Gastrocnemius medialis (tissue), 4 donors: ENCODE measurements around the gene CHERP. TPM values are rescaled to one million over a fixed set of nuclear protein-coding genes. Genes with fewer than 3 reads are reported as not detected.
"Not testable (repeated sequence)": the region's sequence is repeated elsewhere in the genome, so short reads cannot be mapped to it uniquely, and the experiment has no call there.

Experiments
- ATAC-seq, 2 donors: fragments of 150-250 bp; one replicate each; pipeline ENCODE4 v1.9.1; 2016
- DNase-seq, 2 donors: peaks; one replicate each; pipeline ENCODE4 v3.0.0-alpha.2; 2019
- H3K27ac ChIP-seq, 4 donors: fragments of 200-600 bp; sonication (generic); 1 replicate in 1 of 4; 2 replicates in 3 of 4; pipeline ENCODE4 v1.5.1; 2016 to 2018; ENCODE audit warnings: mild to moderate bottlenecking in 2 of 4, moderate library complexity in 1 of 4
- H3K27me3 ChIP-seq, 3 donors: fragments of 200-600 bp; sonication (generic) in 2 of 3; 1 replicate in 1 of 3; 2 replicates in 2 of 3; pipeline versions ENCODE4 v1.5.1 to v1.6.0; 2016 to 2019; ENCODE audit warnings: mild to moderate bottlenecking in 1 of 3, moderate library complexity in 1 of 3
- H3K36me3 ChIP-seq, 2 donors: fragments of 200-600 bp; sonication (generic) in 1 of 2; one replicate each; pipeline ENCODE4 v1.5.1; 2017 to 2018
- H3K4me1 ChIP-seq, 2 donors: fragments of 200-600 bp; sonication (generic) in 1 of 2; one replicate each; pipeline ENCODE4 v1.5.1; 2016 to 2017; ENCODE audit warnings: mild to moderate bottlenecking in 2 of 2
- H3K4me3 ChIP-seq, 4 donors: fragments of 200-600 bp; sonication (generic) in 3 of 4; 1 replicate in 1 of 4; 2 replicates in 3 of 4; pipeline ENCODE4 v1.5.1; 2016 to 2019; ENCODE audit warnings: mild to moderate bottlenecking in 2 of 4
- H3K9me3 ChIP-seq, 3 donors: fragments of 200-600 bp; sonication (generic) in 2 of 3; 1 replicate in 1 of 3; 2 replicates in 2 of 3; pipeline ENCODE4 v1.5.1; 2016 to 2019
- CTCF ChIP-seq, 5 experiments: fragments of 450-650 bp in 3 of 5; fragments of 200-600 bp in 2 of 5; sonication (generic) in 2 of 5; IDR thresholded peaks in 4 of 5; conservative IDR thresholded peaks in 1 of 5; 1 replicate in 4 of 5; 2 replicates in 1 of 5; pipeline ENCODE4 v1.5.1; 2016 to 2019; ENCODE audit warnings: antibody characterized with exemption in 5 of 5, mild to moderate bottlenecking in 3 of 5, moderate library complexity in 3 of 5
- POLR2A ChIP-seq, 2 donors: fragments of 450-650 bp; IDR thresholded peaks; one replicate each; pipeline ENCODE4 v1.6.1; 2017; ENCODE audit warnings: antibody characterized with exemption in 2 of 2, mild to moderate bottlenecking in 2 of 2, moderate library complexity in 2 of 2
- in situ Hi-C, 4 donors: fragments of 200-750 bp; cut with MboI; loops; one replicate each; pipeline versions ENCODE4 v1.15.0 to v1.8.0; 2017; ENCODE audit warnings: low sequenced_read_pairs in 4 of 4
- intact Hi-C: fragments of 100-400 bp; cut with DNase I; formaldehyde crosslinking; loops from one replicate; pipeline ENCODE4 v1.15.1; 2023; ENCODE audit warnings: low total_unique reads
- total RNA-seq, 4 donors: library from RNA; depleted of rRNA; stranded (reverse); fragments of >200 nt; gene quantifications; one replicate each; pipeline versions ENCODE4 v1.1.0 to v1.2.3, GENCODE V29; 2016

Gene CHERP
- total RNA-seq, 4 donors from 2014 or later = 7.4 to 12.1 (median 9.8) TPM

GRCh38 chr19:16548956-16549355 is 6.7 kb upstream of the CHERP start:
- ATAC-seq = no peak
- TF ChIP-seq CTCF (IDR thresholded peaks at IDR 0.05 in 4 of 5, conservative IDR thresholded peaks at IDR 0.05 in 1 of 5) (no peak), POLR2A (IDR thresholded peaks at IDR 0.05) (no peak)
- peaks cover 0 to 18% of the 10 kb centered on the region in 2 donors for H3K36me3 ChIP-seq
- no peak for DNase-seq
- H3K9me3 ChIP-seq = no peaks in the 10 kb centered on the region
- intact Hi-C loops (no loop called here), in situ Hi-C loops (loop anchor here in 1 of 4 donors (25.0 kb wide), 1 partner anchor 312 kb away; no protein-coding TSS in a partner anchor)
- H3K27ac ChIP-seq = no peak overlapping the region
- peaks cover under 1 to 7% of the 10 kb centered on the region in 2 donors for H3K4me1 ChIP-seq
- no peak overlapping the region for H3K4me3 ChIP-seq
- H3K27me3 ChIP-seq = no peaks in the 10 kb centered on the region

GRCh38 chr19:16544473-16545231 is 2.4 kb upstream of the CHERP start:
- H3K4me1 ChIP-seq = peaks cover 31 to 40% of the 10 kb centered on the region in 2 donors
- no peak overlapping the region for H3K4me3 ChIP-seq
- DNase-seq (no peak), ATAC-seq (no peak)
- intact Hi-C loops (no loop called here), in situ Hi-C loops (loop anchor here in 1 of 4 donors (25.0 kb wide), 1 partner anchor 307 kb away; no protein-coding TSS in a partner anchor)
- no peaks in the 10 kb centered on the region for H3K9me3 ChIP-seq
- TF ChIP-seq POLR2A (IDR thresholded peaks at IDR 0.05) = no peak
- no peak for TF ChIP-seq CTCF (IDR thresholded peaks at IDR 0.05 in 4 of 5, conservative IDR thresholded peaks at IDR 0.05 in 1 of 5)
- H3K27ac ChIP-seq = no peak overlapping the region
- H3K27me3 ChIP-seq = no peaks in the 10 kb centered on the region
- peaks cover 0 to 2% of the 10 kb centered on the region in 2 donors for H3K36me3 ChIP-seq

- H3K27me3 ChIP-seq, ATAC-seq, H3K9me3 ChIP-seq, H3K4me3 ChIP-seq, H3K36me3 ChIP-seq, DNase-seq, H3K27ac ChIP-seq: not testable (repeated sequence)
- in situ Hi-C loops = loop anchor here in 1 of 4 donors (25.0 kb wide), 1 partner anchor 306 kb away; no protein-coding TSS in a partner anchor
- intact Hi-C loops = loop anchor here (2.0 kb wide), 2 partner anchors 47 to 85 kb away; partner anchors contain the start of genes C19orf44, CALR3 and MED26
- peaks cover 31 to 44% of the 10 kb centered on the region in 2 donors for H3K4me1 ChIP-seq
These were observed 1.5 kb upstream of the CHERP start for GRCh38 chr19:16543734-16544133.

DNA sequence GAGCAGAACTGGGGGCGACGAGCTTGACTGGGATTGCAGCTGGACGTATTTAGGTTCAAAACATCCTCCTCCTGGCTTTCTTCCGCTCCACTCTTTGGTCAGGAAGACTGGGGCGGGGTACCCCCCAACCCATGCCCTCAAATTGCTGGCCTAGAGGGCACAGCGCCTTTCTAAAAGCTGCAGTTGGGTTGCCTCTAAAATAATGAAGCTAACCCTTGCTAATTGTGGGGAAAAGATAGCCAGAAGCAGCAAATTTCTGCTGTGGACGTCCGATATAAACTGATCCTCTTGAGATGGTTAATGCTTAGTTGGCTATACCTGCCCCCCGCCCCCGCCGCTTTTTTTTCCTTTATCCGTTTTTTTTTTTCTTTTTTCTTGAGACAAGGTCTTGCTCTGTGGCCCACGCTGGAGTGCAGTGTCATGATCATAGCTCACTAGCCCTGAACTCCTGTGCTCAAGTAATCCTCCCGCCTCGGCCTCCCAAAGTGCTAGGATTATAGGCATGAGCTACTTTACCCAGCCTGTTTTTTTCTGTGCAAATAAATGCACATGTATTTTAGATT is 754 bp upstream of the CHERP start:
- DNase-seq = no peak
- peak overlapping the region; percentile 85 to 96 (median 90) for H3K4me3 ChIP-seq
- H3K36me3 ChIP-seq = peaks cover 0 to 7% of the 10 kb centered on the region in 2 donors
- peak overlapping the region; percentile 91 to 97 (median 92) for H3K27ac ChIP-seq
- TF ChIP-seq CTCF (IDR thresholded peaks at IDR 0.05 in 4 of 5, conservative IDR thresholded peaks at IDR 0.05 in 1 of 5) (no peak), POLR2A (IDR thresholded peaks at IDR 0.05) (no peak)
- H3K27me3 ChIP-seq = no peaks in the 10 kb centered on the region
- in situ Hi-C loops = loop anchor here in 1 of 4 donors (25.0 kb wide), 1 partner anchor 306 kb away; no protein-coding TSS in a partner anchor
- no peaks in the 10 kb centered on the region for H3K9me3 ChIP-seq
- peaks cover 31 to 49% of the 10 kb centered on the region in 2 donors for H3K4me1 ChIP-seq
- ATAC-seq = peak; percentile 2 to 5
- intact Hi-C loops = loop anchor here (1.0 to 2.0 kb wide), 3 partner anchors 29 to 86 kb away; partner anchors contain the start of genes C19orf44, CALR3, MED26 and SLC35E1
